GM18499 (cell line): ENCODE results near the gene SERPINA4.
"Not testable (repeated sequence)": the region's sequence is repeated elsewhere in the genome, so short reads cannot be mapped to it uniquely, and the experiment has no call there.

Source experiments
- ATAC-seq: cut with Tn5 transposase; IDR thresholded peaks from one replicate; pipeline ENCODE4 v1.9.1; 2021; ENCODE audit warnings: moderate number of reproducible peaks; ENCODE audit not compliant: insufficient read depth, unreplicated experiment

The SERPINA4 gene

DNA sequence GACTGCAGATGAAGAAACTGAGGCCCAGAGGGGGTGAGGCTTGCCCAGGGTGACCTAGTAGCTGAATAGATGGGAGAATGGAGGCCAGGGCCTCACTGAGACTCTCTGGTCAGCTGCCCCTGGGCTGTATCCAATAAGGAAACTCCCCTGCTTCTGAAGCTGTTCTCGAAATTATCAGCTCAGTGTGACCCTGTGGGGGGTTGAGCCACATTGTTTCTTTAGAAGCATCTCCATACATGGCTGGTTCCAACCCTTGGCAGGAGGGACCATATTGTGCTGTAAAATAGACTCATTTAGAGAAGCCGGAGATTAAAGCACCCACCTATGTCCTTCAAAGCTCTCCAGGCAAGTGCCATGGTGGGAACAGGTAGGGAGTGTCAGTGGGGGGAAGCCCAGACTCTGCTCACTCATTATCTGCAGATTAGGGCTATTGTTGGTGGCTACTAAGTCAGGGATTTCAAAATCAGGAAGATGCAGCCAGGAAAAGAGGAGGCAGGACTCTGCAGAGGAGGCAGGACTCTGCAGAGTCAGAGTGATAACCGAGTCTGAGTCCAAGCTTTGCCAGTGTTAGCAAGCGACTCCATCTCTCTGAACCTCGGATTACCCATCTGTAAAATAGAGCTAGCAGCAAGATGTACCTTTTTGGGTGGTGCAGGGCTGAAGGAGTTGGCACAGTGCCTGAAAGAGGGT is 23.5 kb downstream of the SERPINA4 start:
- ATAC-seq, result no peak

DNA sequence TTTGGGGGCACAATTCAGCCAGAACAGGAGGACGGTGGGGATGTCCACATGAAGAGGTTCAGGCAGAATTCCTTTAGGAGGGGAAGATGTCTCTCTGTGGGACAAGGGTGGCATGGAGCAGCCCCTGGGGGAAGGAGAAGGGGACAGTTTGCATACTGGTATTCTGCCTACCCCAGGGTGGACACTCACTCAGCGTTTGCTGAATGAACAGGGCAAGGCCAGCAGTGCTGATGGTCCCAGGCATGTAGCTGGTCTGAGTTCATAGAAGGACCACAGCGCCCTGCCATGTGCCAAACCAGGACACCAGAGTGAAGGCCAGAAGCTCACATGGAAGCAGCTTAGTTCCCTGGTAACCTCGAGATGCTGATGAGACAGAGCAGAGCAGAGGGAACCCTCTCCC is 25.4 kb downstream of the SERPINA4 start:
- no peak for ATAC-seq

DNA sequence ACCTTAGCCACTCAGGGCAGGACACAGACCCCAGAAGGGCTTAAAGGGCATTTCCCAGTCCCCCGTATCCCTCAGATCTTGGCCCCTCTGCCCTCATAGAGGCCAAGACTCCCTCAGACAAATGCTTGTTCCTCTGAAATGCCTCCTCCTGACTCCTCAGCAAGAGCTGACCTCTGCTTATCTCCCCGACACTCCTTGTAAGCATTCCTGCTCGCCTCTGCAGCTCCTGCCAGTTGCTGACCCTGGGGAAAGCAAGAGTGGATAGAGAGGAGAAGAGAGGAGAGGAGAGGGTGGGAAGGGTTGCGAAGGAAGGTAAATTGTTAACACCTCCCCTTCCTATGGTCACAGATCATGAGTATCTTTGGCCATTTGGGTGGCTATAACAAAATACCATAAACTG is 27.1 kb downstream of the SERPINA4 start:
- no peak for ATAC-seq

DNA sequence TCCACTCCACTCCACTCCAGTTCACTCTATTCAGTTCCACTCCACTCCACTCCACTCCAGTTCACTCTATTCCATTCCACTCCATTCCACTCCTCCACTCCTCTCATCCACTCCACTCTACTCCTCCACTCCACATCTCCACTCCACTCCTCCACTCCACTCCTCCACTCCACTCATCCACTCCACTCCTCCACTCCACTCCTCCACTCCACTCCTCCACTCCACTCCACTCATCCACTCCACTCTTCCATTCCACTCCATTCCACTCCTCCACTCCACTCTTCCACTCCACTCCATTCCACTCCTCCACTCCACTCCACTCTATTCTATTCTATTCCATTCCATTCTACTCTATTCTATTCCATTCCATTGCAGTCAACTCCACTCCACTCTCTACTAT is 29.8 kb downstream of the SERPINA4 start:
- no peak for ATAC-seq

DNA sequence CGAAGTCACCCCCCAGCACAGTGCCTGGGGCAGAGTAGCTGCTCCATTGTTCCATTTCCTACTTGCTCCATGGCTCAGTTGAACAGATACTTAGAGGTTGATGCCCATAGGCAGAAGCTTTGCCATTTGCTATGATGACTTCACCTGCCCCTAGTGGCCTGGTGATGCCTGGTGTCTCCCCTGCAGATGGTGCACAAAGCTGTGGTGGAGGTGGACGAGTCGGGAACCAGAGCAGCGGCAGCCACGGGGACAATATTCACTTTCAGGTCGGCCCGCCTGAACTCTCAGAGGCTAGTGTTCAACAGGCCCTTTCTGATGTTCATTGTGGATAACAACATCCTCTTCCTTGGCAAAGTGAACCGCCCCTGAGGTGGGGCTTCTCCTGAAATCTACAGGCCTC is 30.6 kb downstream of the SERPINA4 start:
- ATAC-seq, result no peak

DNA sequence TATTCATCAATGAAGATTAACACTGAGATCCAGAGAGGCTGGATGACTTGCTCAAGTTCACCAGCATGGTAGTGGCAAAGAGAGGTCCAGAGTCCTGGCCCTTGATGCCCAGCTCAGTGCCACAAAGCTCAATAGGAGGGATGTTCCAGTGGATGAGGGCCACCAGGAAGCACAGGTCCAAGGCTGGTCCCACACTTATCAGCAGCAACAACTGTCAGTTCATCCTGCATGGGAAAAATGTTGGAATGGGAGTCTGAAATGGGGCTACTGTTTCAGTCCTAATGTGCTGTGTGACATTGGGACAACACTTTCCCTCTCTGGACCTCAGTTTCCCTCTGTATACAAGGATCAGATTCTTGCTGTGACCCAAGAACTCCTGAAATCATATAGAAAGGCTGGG is 31.2 kb downstream of the SERPINA4 start:
- no peak for ATAC-seq

DNA sequence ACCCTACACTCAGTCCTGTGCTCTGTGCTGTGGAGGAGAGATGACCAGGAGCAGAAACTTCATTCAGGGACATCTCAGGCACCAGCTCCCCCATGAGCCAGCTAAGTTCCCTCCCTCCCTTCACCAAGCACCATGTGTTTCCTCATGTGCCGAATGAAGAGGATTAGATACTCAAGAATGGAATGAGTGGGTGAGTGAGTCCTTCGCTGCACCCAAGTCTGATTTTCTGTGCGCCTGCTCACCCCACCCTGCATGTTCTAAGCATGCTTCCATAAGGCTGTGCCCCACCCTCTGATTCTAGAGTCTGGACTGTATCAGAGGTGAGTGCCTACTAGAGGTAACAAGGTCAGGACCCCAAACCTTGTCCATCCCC is 32.1 kb downstream of the SERPINA4 start:
- no peak for ATAC-seq

DNA sequence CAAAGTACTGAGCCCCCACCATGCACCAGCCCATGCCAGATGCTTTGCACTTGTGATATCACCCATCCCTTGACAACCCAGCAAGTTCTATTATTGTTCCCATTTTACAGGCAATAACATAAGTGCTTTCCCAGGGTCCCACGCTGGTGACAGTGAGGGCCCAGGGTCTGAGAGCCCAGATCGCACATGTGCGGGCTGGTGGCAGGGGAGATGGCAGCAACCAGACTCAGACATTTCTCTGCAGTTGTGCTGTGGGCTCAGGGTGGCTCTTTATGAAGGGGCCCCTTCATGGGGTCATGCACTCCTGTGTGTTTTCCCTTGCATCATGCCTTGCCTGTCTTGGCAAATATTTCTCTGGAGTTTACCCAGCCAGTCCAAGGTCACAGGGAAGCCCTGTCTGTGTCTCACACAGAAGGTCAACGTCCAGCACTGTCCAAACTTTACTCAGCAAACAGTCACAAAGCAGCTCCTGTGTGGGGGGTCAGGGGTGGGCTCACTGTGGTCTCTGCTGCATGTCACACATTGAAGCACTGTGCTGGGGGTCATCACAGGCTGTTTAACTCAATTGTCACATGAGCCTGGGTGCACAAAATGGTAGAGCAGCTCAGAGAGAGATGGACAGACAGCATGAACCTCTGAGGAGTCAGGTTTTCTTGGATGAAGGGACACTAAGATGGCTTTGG is 32.6 kb downstream of the SERPINA4 start:
- ATAC-seq, result no peak

DNA sequence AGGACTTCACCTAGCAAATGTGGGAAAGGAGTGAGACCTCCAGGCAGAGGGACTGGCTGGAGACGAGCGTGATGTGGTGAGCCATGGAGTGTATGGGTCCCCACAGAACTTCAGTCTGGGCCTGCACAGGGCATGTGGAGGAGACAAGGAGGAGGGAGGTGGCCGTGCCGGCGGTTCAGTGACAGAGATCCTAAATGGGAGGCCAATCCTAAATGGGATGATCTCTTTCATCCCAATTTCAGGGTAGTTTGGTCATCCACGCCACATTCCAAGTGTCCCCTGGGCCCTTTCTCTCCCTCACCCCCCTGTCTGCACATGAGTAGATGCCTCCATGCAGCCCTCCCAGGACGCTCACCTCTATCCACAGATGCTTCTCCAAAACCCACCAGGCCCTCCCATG is 33.2 kb downstream of the SERPINA4 start:
- ATAC-seq, result no peak

DNA sequence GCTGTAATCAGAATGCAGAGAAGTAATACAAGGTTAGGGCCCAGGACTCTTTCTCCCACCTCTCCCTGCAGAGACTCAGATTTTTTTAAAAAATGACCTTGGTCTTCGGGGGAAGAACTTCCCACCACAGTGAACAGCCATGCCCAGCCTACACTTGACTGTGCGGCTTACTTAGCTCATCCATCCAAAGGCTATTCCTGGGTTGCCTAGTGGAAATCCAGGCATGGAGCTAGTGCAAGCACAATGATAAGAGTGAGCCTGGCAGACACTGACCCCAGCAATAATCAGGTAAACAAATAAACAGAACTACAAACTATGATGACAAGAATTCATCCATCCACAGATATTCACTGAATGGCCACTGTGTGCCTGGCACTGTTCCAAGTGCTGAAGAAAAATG is 34.7 kb downstream of the SERPINA4 start:
- ATAC-seq, result no peak

DNA sequence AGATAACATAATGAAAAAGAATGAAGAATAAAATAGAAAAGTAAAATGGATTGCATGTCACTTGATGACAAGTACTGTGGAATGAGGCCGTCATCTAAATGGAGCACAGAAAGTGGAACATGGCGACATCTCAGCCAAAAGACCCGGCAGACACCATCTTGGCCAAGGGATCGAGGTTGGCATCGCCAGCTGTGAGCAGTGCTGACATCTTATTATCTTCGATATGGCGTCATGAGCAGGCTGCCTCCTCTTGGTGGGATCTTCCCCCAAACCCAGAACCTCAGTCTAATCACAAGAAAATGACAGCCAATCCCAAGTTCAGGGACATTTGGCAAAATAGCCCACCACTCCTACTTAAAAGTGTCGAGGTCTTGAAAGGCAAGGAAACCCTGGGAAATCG is 35.1 kb downstream of the SERPINA4 start:
- no peak for ATAC-seq

DNA sequence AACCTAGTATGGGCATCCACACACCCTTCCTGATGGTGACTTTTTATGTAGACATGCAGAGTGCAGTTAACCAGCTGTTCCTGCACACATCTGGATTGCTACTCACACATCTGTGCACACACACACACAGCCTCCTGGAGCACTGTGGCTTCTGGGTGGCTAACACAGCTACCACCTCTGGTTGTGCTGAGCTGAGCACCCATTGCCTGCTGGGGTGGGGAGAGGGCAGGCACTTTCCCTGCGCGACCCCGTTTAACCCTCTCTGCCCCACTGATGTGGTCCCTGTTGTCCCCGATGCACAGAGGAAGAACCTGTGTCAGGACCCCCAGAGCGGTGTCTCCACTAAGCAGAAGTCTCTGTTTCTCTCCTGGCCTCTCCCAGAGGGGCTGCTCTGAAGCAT is 36.5 kb downstream of the SERPINA4 start:
- no peak for ATAC-seq

DNA sequence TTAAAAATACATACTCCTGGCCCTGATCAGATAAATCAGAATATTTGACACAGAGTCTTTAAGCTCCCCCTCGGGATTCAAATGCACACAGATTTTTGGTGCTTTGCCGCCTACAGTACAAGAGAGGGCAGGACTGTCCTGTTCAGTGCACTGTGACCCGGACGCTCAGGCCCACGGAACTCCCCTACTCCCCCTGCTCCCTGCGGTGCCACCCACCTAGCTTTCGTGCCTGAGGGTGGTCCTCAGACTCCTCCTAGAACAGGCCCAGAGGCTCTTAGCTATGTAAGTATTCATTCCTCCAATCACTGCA is 37.2 kb downstream of the SERPINA4 start:
- no peak for ATAC-seq

DNA sequence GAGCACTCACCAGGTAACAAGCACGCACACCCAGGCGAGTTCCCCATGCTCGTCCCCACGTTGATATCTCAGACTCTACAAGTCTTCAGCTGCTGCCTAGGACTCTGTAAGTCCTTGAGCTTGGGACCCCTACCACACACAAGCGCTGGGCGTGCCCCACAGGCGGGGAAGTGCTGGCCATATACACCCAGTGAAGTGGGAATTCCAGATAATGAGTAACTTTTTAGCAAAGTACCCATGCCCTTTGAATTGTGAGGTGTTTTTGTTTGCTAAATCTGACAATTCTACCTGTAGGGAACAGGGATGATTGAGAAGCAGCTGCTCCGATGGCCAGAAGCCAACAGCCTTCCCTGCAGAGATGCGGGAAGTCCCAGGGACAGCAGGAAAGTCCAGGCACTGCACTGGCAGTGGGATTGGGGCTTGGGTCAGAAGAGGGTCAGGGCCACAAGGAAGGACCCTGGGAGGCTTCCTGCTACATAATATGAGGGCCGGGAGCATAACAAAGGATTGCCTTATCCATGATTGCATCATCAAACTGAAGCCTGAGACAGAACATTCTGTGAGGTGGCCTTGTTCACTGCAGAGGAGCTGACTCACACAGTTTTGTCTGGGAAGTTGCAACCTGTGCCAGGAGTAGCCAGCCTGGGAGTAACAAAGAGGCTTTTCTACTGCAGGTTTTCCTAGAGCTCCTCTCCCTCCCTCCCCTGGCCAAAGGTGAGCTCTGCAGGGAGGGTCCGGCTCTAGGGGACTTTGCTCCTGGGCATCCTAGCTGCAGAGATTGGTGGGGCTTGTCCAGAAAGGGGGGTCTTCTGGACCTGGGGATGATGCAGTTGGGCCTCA is 37.8 kb downstream of the SERPINA4 start:
- no peak for ATAC-seq

DNA sequence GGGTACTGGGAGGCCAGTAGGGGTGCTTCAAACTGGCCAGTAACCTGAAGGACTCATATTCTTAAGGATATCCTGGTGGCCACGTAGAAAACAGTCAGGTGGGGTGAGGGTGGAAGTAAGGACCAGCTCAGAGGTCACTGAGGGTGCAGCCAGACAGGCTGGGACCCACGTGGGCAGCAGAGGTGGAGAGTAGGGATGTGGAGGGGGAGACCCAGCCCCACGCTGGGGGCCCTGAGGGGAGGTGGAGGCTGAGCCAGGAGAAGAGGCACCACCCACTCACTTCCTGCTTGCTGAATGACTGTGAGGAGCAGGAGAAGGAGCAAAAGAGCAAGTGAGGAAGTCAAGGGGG is 38.4 kb downstream of the SERPINA4 start:
- no peak for ATAC-seq

DNA sequence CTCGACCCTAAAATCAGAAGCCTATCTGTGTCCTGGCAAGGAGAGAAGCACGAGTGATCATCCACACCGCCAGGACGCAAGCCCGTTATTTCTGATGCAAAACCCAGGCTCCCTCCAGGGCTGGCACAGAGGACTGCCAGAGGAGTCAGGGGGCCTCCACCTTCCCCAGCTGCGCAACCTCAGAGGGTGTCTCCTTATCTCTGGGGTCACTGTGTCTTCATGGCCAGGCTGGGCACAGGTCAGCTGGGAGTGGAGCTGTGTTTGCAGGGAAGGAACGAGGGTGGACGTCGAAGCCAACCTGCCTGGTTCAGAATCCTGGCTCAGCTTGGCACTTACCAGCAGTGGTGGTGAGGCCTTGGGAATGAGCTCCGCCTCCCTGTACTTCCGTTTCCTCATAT is 38.9 kb downstream of the SERPINA4 start:
- ATAC-seq, result no peak

DNA sequence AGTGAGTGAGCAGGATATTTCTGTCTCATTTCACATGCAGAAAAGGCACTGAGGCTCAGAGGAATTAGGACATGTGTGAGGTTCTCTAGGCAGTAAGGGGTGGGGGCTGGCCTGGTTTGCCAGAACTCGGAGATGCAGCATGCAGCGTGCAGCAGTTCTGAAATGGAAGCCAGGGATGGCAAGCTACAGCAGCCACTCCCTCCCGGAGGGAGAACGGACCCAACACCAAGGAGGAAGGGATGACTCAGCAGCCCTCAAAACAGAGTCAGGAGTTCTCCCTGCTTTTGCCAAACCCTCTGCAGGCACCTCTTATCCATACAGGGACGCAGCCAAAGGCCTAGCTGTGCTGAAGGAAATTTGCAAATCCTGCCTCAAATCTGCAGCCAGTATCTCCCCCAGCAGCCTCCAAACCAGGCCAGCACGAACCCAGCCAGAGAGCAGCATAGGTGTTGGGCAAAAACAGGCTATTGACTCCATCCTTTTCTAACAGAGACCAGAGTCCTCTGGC is 40.7 kb downstream of the SERPINA4 start:
- no peak for ATAC-seq

DNA sequence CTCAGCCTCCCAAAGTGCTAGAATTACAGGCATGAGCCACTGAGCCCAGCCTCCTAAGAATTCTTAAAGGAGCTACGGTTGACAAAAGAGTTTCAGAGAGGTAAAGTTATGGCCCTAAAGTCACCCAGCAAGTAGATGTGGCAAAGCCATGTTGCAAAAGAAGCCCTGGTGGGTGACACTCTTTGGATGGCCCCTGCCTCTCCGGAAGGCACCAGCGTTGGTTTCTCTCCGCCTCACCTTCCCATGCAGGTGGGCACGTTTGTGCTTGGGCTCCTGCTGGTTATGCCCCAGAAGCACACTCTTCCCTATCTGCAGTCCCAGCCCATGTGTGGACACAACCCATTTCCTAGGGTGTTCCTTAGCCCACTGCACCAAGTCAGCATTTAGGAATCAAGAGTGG is 41.5 kb downstream of the SERPINA4 start:
- no peak for ATAC-seq

DNA sequence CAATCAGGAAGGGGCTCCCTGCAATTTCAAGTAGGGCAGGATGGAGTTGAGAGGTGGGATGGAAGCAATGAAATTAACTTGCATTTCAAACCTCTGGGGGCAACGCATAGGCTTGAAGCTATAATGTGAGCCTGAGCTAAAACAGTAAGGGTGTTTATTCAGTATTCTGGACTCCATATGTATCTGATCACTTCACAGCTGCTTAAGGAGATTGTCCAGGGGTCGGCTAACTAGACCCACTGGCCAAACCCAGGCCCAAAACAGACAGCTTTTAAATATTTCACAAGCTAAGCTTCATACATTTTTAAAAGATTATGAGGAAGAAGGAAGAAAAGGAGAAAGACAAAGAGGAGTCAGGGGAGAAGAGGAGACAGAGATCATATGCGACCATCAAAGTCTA is 44.1 kb downstream of the SERPINA4 start:
- no peak for ATAC-seq

DNA sequence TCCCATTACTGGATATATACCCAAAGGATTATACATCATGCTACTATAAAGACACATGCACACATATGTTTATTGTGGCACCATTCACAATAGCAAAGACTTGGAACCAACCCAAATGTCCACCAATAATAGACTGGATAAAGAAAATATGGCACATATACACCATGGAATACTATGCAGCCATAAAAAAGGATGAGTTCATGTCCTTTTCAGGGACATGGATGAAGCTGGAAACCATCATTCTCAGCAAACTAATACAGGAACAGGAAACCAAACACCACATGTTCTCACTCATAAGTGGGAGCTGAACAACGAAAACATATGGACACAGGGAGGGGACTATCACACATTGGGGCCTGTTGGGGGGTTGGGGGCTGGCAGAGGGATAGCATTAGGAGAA is 47.7 kb downstream of the SERPINA4 start:
- ATAC-seq, result not testable (repeated sequence)

DNA sequence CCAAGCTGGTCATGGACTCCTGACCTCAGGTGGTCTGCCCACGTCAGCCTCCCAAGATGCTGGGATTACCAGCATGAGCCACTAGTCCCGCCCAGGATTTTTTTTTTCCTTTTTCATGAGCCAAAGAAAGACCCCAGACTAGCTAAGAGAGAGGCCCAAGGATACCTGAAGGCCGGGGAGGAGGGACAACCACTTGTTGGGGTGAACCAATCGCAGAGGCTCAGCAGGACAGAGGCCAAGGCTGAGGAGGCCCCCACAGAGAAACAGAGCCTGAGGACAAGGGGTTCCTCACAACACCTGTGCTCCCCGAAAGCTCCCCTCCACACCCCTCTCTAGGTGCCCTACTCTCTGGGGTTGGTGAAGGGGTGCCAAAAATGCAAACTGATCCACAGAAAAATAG is 49.9 kb downstream of the SERPINA4 start:
- no peak for ATAC-seq

DNA sequence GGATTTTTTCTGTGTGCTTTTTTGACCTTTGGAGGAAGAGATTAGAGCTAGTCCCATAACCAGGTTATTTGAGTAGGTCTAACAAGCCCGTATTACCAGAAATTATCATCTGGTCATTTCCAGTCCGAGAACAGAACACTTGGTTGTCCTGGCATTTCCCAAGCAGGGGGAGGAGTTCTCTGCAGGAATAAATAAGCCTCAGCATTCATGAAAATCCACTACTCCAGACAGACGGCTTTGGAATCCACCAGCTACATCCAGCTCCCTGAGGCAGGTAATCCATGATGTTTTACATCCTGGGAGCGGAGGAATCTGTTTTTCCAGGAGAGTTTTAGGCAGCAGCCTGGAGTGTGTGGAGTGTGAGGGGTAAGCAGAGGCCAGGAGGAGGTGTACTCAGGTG is 50.9 kb downstream of the SERPINA4 start, which contains the start of gene SERPINA3:
Gene SERPINA3, plus strand, starts transcription at position 218 of the 400 bp plus-strand sequence. CDS start 2,051 bp downstream, outside the sequence.
- no peak for ATAC-seq
